ENCODE measurements around the gene HUS1. TPM values are rescaled to one million over a fixed set of nuclear protein-coding genes. Genes with fewer than 3 reads are reported as not detected.
"Not testable (repeated sequence)": the region's sequence is repeated elsewhere in the genome, so short reads cannot be mapped to it uniquely, and the experiment has no call there.

HUS1 gene
- total and polyA plus RNA-seq, 3 experiments from 2014 or later: 35.0 to 65.0 (median 64.9) TPM

DNA sequence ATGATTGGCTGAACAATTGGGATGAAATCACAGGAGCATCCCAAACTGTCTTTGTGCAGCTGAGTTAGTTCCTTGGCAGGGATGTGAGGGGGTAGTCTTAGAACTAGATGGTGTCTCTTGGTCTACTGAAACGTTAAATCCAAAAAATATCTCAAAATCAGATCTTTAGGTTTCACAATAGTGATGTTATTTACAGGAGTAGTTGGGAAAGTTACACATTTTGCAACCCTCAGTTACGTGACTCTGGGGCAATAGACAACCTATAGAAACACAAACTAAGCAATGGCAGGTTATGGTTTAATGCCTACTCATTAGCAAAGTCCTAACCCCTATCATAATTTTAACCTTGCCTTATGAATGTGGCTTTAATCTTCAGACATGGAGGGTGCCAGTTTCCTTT is 55.1 kb downstream of the HUS1 start:
- DNase-seq: no peak
- no peak overlapping the region for H3K4me3 Mint-ChIP-seq
- Histone ChIP-seq H3K27ac (ENCODE audit: low read depth, low read length) (no peak overlapping the region), H3K9me3 (ENCODE audit: low read length) (no peaks in the 10 kb centered on the region), H3K4me3 (ENCODE audit: low read length) (no peak overlapping the region), H3K4me1 (ENCODE audit: insufficient read depth, low read length) (no peaks in the 10 kb centered on the region), H3K27me3 (ENCODE audit: insufficient read depth, low read length, poor library complexity, severe bottlenecking) (no peaks in the 10 kb centered on the region), H3K36me3 (ENCODE audit: insufficient read depth, low read length) (no peaks in the 10 kb centered on the region)
- peaks cover 0 to 3% (median 0%) of the 10 kb centered on the region in 5 donors for H3K9me3 Mint-ChIP-seq
- CTCF ChIA-PET: no interaction called here
- peaks cover 0 to 3% (median 0%) of the 10 kb centered on the region in 3 donors for H3K36me3 Mint-ChIP-seq
- H3K27me3 Mint-ChIP-seq: peaks cover 0 to 2% of the 10 kb centered on the region in 2 donors
- POLR2A ChIA-PET: no interaction called here
- no peaks in the 10 kb centered on the region for H3K4me1 Mint-ChIP-seq
- H3K27ac Mint-ChIP-seq: no peak overlapping the region

GRCh38 chr7:47923081-47923875 is 56.1 kb downstream of the HUS1 start:
- CTCF ChIA-PET, DNase-seq: not testable (repeated sequence)

DNA sequence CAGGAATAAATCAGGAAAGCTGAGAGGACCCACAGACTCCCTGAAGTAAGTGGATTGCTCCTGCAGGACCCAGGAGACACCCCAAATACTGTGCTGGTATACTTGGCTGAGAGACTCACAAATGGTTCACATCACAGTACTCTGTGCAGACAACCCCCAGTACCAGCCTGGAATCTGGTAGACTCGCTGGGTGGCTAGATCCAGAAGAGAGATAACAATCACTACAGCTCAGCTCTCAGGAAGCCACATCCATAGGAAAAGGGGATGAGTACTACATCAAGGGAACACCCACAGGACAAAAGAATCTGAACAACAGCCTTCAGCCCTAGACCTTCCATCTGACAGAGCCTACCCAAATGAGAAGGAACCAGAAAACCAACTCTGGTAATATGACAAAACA is 62.9 kb downstream of the HUS1 start:
- H3K27ac ChIP-seq (ENCODE audit: low read depth, low read length); DNase-seq; H3K9me3 Mint-ChIP-seq; H3K36me3 Mint-ChIP-seq; POLR2A ChIA-PET; H3K4me1 ChIP-seq (ENCODE audit: insufficient read depth, low read length); H3K27me3 ChIP-seq (ENCODE audit: insufficient read depth, low read length, poor library complexity, severe bottlenecking); H3K36me3 ChIP-seq (ENCODE audit: insufficient read depth, low read length); H3K4me1 Mint-ChIP-seq; H3K4me3 Mint-ChIP-seq; H3K9me3 ChIP-seq (ENCODE audit: low read length); H3K4me3 ChIP-seq (ENCODE audit: low read length); CTCF ChIA-PET; H3K27me3 Mint-ChIP-seq; H3K27ac Mint-ChIP-seq: not testable (repeated sequence)

More at GRCh38 chr7:47923081-47923875, 56.1 kb downstream of the HUS1 start:
- H3K9me3 ChIP-seq (ENCODE audit: low read length); H3K4me1 ChIP-seq (ENCODE audit: insufficient read depth, low read length); H3K27me3 ChIP-seq (ENCODE audit: insufficient read depth, low read length, poor library complexity, severe bottlenecking); H3K36me3 Mint-ChIP-seq; H3K4me3 ChIP-seq (ENCODE audit: low read length); H3K27me3 Mint-ChIP-seq; POLR2A ChIA-PET; H3K9me3 Mint-ChIP-seq; H3K4me3 Mint-ChIP-seq; H3K4me1 Mint-ChIP-seq; H3K36me3 ChIP-seq (ENCODE audit: insufficient read depth, low read length); H3K27ac ChIP-seq (ENCODE audit: low read depth, low read length); H3K27ac Mint-ChIP-seq: not testable (repeated sequence)

DNA sequence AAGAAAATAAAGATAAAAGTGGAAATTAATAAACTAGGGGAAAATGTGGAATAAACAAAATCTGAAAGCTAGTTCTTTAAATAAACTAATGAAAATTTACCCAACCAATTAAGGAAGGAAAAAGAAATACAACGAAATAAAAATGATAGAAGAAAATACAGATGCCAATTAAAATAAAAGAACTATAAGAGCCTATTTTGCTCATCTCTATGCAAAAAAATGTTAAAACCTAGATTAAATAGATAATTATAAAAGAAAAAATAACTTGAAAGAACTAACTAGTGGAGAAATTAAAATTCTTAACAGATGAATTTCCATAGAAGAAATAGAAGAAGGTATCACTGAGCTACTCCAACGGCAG is 63.8 kb downstream of the HUS1 start:
- Histone ChIP-seq H3K9me3 (ENCODE audit: low read length) (no peaks in the 10 kb centered on the region), H3K4me3 (ENCODE audit: low read length) (no peak overlapping the region), H3K27me3 (ENCODE audit: insufficient read depth, low read length, poor library complexity, severe bottlenecking) (no peaks in the 10 kb centered on the region), H3K4me1 (ENCODE audit: insufficient read depth, low read length) (no peaks in the 10 kb centered on the region), H3K27ac (ENCODE audit: low read depth, low read length) (no peak overlapping the region), H3K36me3 (ENCODE audit: insufficient read depth, low read length) (no peaks in the 10 kb centered on the region)
- no peaks in the 10 kb centered on the region for H3K9me3 Mint-ChIP-seq
- ChIA-PET CTCF (interaction anchor here (1.2 kb wide), 1 partner anchor 30 kb away, joined by 3 read pairs; no protein-coding TSS in a partner anchor), POLR2A (no interaction called here)
- no peaks in the 10 kb centered on the region for H3K4me1 Mint-ChIP-seq
- peaks cover 0 to 3% (median 0%) of the 10 kb centered on the region in 3 donors for H3K36me3 Mint-ChIP-seq
- no peak for DNase-seq
- peaks cover 3 to 9% of the 10 kb centered on the region in 2 donors for H3K27me3 Mint-ChIP-seq
- no peak overlapping the region for H3K4me3 Mint-ChIP-seq
- H3K27ac Mint-ChIP-seq: no peak overlapping the region

DNA sequence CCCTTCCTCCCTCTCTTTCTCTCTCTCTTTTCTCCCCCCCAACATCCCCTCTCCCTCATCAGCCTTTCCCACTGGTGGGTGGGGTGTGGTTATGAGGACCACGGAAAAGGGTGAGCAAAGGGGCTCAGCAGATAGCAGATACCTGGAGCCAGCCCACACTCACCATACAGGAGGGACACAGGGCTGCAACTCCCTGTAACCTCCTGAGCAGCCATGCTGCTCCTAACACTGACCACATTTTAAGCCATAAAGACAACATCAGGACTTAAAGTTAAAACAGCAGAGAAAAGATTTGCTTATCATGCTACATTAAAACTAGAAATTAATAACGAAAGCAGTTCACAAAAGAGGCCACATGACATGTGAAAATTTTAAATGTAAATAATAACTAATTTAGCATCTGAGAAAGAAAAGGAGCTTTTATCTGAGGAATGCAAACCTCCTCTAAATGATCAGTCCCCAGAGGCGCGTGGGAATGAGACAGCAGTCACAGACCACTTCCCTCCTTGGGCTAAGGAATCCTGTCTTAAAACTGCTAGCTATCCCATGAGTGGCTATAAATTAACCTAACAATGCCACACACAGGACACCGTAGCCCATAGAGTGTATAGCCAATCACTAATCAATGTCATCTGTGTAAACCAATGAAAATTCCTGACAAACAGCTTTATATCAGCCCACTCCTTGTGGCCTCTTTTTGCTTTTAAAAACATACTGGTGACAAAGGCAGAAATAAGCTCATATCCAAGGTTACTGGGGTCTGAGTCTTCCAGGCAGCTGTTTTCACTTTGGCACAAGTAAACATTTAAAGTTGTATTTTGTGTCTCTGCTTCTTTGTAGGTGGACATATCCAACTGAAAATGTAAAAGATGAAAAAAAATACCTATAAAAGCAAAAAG is 64.4 kb downstream of the HUS1 start:
- CTCF ChIA-PET: interaction anchor here (1.2 kb wide), 1 partner anchor 30 kb away, joined by 3 read pairs; no protein-coding TSS in a partner anchor
- Histone ChIP-seq H3K36me3 (ENCODE audit: insufficient read depth, low read length) (no peaks in the 10 kb centered on the region), H3K4me1 (ENCODE audit: insufficient read depth, low read length) (no peaks in the 10 kb centered on the region), H3K27me3 (ENCODE audit: insufficient read depth, low read length, poor library complexity, severe bottlenecking) (no peaks in the 10 kb centered on the region), H3K4me3 (ENCODE audit: low read length) (no peak overlapping the region), H3K27ac (ENCODE audit: low read depth, low read length) (no peak overlapping the region), H3K9me3 (ENCODE audit: low read length) (no peaks in the 10 kb centered on the region)
- POLR2A ChIA-PET: no interaction called here
- Mint-ChIP-seq H3K9me3 (no peaks in the 10 kb centered on the region), H3K4me3 (no peak overlapping the region), H3K36me3 (peaks cover 0 to 3% (median 0%) of the 10 kb centered on the region in 3 donors), H3K27me3 (peaks cover 3 to 9% of the 10 kb centered on the region in 2 donors), H3K4me1 (no peaks in the 10 kb centered on the region), H3K27ac (no peak overlapping the region)
- no peak for DNase-seq

Other genes with a start within 250 kb of the HUS1 start
- gene PKD1L1, start 31.1 kb downstream of the HUS1 start, total RNA-seq: under 1 TPM; 0.18 TPM
- gene PKD1L1, start 31.1 kb downstream of the HUS1 start, polyA plus RNA-seq: 0.02 TPM
- not detected for gene SUN3, start 49.5 kb upstream of the HUS1 start, total RNA-seq
- not detected for gene SUN3, start 49.5 kb upstream of the HUS1 start, polyA plus RNA-seq
- under 1 TPM; 0.66 to 0.92 TPM for gene C7orf57, start 55.9 kb upstream of the HUS1 start, total RNA-seq
- not detected for gene C7orf57, start 55.9 kb upstream of the HUS1 start, polyA plus RNA-seq
- gene UPP1, start 109.7 kb upstream of the HUS1 start, total RNA-seq: 10 to 100 TPM; 92.3 to 93.1 TPM
- 106 TPM for gene UPP1, start 109.7 kb upstream of the HUS1 start, polyA plus RNA-seq
- not detected for gene ABCA13, start 191.8 kb upstream of the HUS1 start, total RNA-seq
- not detected for gene ABCA13, start 191.8 kb upstream of the HUS1 start, polyA plus RNA-seq

Measured in CD8-positive, alpha-beta memory T cell (primary cell).